ENCODE results near the gene SYNM. TPM values are rescaled to one million over a fixed set of nuclear protein-coding genes. Genes with fewer than 3 reads are reported as not detected.

SYNM gene, protein sequence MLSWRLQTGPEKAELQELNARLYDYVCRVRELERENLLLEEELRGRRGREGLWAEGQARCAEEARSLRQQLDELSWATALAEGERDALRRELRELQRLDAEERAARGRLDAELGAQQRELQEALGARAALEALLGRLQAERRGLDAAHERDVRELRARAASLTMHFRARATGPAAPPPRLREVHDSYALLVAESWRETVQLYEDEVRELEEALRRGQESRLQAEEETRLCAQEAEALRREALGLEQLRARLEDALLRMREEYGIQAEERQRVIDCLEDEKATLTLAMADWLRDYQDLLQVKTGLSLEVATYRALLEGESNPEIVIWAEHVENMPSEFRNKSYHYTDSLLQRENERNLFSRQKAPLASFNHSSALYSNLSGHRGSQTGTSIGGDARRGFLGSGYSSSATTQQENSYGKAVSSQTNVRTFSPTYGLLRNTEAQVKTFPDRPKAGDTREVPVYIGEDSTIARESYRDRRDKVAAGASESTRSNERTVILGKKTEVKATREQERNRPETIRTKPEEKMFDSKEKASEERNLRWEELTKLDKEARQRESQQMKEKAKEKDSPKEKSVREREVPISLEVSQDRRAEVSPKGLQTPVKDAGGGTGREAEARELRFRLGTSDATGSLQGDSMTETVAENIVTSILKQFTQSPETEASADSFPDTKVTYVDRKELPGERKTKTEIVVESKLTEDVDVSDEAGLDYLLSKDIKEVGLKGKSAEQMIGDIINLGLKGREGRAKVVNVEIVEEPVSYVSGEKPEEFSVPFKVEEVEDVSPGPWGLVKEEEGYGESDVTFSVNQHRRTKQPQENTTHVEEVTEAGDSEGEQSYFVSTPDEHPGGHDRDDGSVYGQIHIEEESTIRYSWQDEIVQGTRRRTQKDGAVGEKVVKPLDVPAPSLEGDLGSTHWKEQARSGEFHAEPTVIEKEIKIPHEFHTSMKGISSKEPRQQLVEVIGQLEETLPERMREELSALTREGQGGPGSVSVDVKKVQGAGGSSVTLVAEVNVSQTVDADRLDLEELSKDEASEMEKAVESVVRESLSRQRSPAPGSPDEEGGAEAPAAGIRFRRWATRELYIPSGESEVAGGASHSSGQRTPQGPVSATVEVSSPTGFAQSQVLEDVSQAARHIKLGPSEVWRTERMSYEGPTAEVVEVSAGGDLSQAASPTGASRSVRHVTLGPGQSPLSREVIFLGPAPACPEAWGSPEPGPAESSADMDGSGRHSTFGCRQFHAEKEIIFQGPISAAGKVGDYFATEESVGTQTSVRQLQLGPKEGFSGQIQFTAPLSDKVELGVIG (N-terminal part only)
- total RNA-seq, result 1.1 and 2.2 TPM in 2 replicates

DNA sequence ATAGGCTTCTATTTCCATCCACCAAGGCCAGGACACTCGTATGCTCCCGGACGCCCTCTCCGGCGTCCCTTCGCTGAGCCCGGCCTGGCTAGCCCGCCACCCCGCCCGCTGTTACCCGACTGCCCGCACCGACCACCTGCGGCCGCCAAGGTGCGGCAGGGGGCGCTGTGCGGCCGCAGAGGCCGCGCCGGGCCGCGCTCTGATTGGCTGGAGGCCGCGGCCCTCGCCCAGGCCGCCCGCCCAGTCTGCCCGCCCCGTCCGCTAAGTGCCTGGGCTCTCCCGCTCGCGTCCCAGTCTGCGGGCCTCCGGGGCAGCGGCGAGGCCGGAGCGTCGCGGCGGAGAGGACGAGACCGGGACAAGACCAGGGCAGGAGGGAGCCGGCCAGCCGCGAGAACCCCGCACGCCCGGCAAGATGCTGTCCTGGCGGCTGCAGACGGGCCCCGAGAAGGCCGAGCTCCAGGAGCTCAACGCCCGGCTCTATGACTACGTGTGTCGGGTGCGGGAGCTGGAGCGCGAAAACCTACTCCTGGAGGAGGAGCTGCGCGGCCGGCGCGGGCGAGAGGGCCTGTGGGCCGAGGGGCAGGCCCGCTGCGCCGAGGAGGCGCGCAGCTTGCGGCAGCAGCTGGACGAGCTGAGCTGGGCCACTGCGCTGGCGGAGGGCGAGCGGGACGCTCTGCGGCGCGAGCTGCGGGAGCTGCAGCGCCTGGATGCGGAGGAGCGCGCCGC is at the start of gene SYNM:
TSS of gene SYNM (plus strand) at position 293 of the 726 bp plus-strand sequence. CDS start at position 413, 120 bp downstream.

Other genes with a start within 250 kb of the SYNM start
- not detected in 2 replicates for gene PGPEP1L, start 97.3 kb upstream of the SYNM start, total RNA-seq
- gene TTC23, start 144.5 kb downstream of the SYNM start, total RNA-seq, result 19.4 and 20.6 TPM in 2 replicates
- 17.2 and 21.3 TPM in 2 replicates for gene LRRC28, start 146.4 kb downstream of the SYNM start, total RNA-seq